ENCODE data around the gene LRRC9.

The LRRC9 gene

GRCh38 chr14:60085693-60086092 is 165.7 kb downstream of the LRRC9 start:
- TF ChIP-seq GATA2 (IDR thresholded peaks at IDR 0.05; ENCODE audit: low read depth, low read length) (no peak), GATA3 (IDR thresholded peaks at IDR 0.05; ENCODE audit: low read depth, low read length) (no peak)

GRCh38 chr14:60087668-60088067 is 167.7 kb downstream of the LRRC9 start:
- no peak; the same call in 1 of the 2 replicates for TF ChIP-seq GATA3 (IDR thresholded peaks at IDR 0.05; ENCODE audit: low read depth, low read length)
- TF ChIP-seq GATA2 (IDR thresholded peaks at IDR 0.05; ENCODE audit: low read depth, low read length) = peak; percentile 62

GRCh38 chr14:60089221-60089620 is 169.3 kb downstream of the LRRC9 start:
- TF ChIP-seq GATA3 (IDR thresholded peaks at IDR 0.05; ENCODE audit: low read depth, low read length) = no peak
- no peak for TF ChIP-seq GATA2 (IDR thresholded peaks at IDR 0.05; ENCODE audit: low read depth, low read length)

- TF ChIP-seq GATA3 (IDR thresholded peaks at IDR 0.05; ENCODE audit: low read depth, low read length) (no peak), GATA2 (IDR thresholded peaks at IDR 0.05; ENCODE audit: low read depth, low read length) (no peak)
Measured at GRCh38 chr14:60090864-60091519, 171.0 kb downstream of the LRRC9 start.

GRCh38 chr14:60091550-60092525 is 171.9 kb downstream of the LRRC9 start, which contains the start of gene PCNX4:
TSS of gene PCNX4 (plus strand) at chr14:60091923. CDS start at chr14:60107639, 15,716 bp downstream.
- no peak; the same call in none of the 2 replicates for TF ChIP-seq GATA2 (IDR thresholded peaks at IDR 0.05; ENCODE audit: low read depth, low read length)
- no peak for TF ChIP-seq GATA3 (IDR thresholded peaks at IDR 0.05; ENCODE audit: low read depth, low read length)

GRCh38 chr14:60092526-60092920 is 172.6 kb downstream of the LRRC9 start:
- TF ChIP-seq GATA3 (IDR thresholded peaks at IDR 0.05; ENCODE audit: low read depth, low read length) (no peak), GATA2 (IDR thresholded peaks at IDR 0.05; ENCODE audit: low read depth, low read length) (no peak)

GRCh38 chr14:60093080-60093479 is 173.1 kb downstream of the LRRC9 start:
- TF ChIP-seq GATA3 (IDR thresholded peaks at IDR 0.05; ENCODE audit: low read depth, low read length) (no peak), GATA2 (IDR thresholded peaks at IDR 0.05; ENCODE audit: low read depth, low read length) (no peak)

- TF ChIP-seq GATA3 (IDR thresholded peaks at IDR 0.05; ENCODE audit: low read depth, low read length) (no peak), GATA2 (IDR thresholded peaks at IDR 0.05; ENCODE audit: low read depth, low read length) (no peak)
Measured at GRCh38 chr14:60093606-60094005, 173.7 kb downstream of the LRRC9 start.

GRCh38 chr14:60094306-60094897 is 174.5 kb downstream of the LRRC9 start:
- TF ChIP-seq GATA3 (IDR thresholded peaks at IDR 0.05; ENCODE audit: low read depth, low read length) (no peak), GATA2 (IDR thresholded peaks at IDR 0.05; ENCODE audit: low read depth, low read length) (no peak)

- no peak for TF ChIP-seq GATA2 (IDR thresholded peaks at IDR 0.05; ENCODE audit: low read depth, low read length)
- no peak for TF ChIP-seq GATA3 (IDR thresholded peaks at IDR 0.05; ENCODE audit: low read depth, low read length)
Measured at GRCh38 chr14:60095231-60095630, 175.3 kb downstream of the LRRC9 start.

GRCh38 chr14:60095781-60096450 is 176.0 kb downstream of the LRRC9 start:
- TF ChIP-seq GATA3 (IDR thresholded peaks at IDR 0.05; ENCODE audit: low read depth, low read length) (no peak), GATA2 (IDR thresholded peaks at IDR 0.05; ENCODE audit: low read depth, low read length) (no peak)

GRCh38 chr14:60097974-60098373 is 178.0 kb downstream of the LRRC9 start:
- TF ChIP-seq GATA3 (IDR thresholded peaks at IDR 0.05; ENCODE audit: low read depth, low read length) = no peak
- no peak for TF ChIP-seq GATA2 (IDR thresholded peaks at IDR 0.05; ENCODE audit: low read depth, low read length)

- TF ChIP-seq GATA2 (IDR thresholded peaks at IDR 0.05; ENCODE audit: low read depth, low read length) = no peak
- TF ChIP-seq GATA3 (IDR thresholded peaks at IDR 0.05; ENCODE audit: low read depth, low read length) = no peak
Measured at GRCh38 chr14:60101786-60102185, 181.8 kb downstream of the LRRC9 start.

- TF ChIP-seq GATA2 (IDR thresholded peaks at IDR 0.05; ENCODE audit: low read depth, low read length) (no peak), GATA3 (IDR thresholded peaks at IDR 0.05; ENCODE audit: low read depth, low read length) (no peak)
Measured at GRCh38 chr14:60102389-60102788, 182.4 kb downstream of the LRRC9 start.

Measured in SH-SY5Y (cell line).